GM12891 (cell line): ENCODE data around the gene RAP2B. TPM values are rescaled to one million over a fixed set of nuclear protein-coding genes. Genes with fewer than 3 reads are reported as not detected.
"Not testable (repeated sequence)": the region's sequence is repeated elsewhere in the genome, so short reads cannot be mapped to it uniquely, and the experiment has no call there.

Source experiments
- DNase-seq: peaks from one replicate; pipeline ENCODE4 v3.0.0; 2011; ENCODE audit warnings: low spot score; ENCODE audit not compliant: insufficient read length
- FAIRE-seq: peaks from 2 replicates; lab custom pipeline; 2011; peaks lifted over from hg19 to GRCh38; lab: Jason Lieb, UNC
- PAX5 ChIP-seq: IDR thresholded peaks from 2 replicates; pipeline ENCODE4 v1.6.1; 2011; ENCODE audit warnings: low read length, moderate library complexity, mild to moderate bottlenecking; ENCODE audit not compliant: insufficient read depth, severe bottlenecking
- POLR2A ChIP-seq: IDR thresholded peaks from 2 replicates; pipeline ENCODE4 v1.6.1; 2011; ENCODE audit warnings: low read depth, low read length, control low read depth
- POLR2AphosphoS5 ChIP-seq: IDR thresholded peaks from 2 replicates; pipeline ENCODE4 v1.6.1; 2011; ENCODE audit warnings: low read depth, low read length, control low read depth
- POU2F2 ChIP-seq: IDR thresholded peaks from 2 replicates; pipeline ENCODE4 v1.6.1; 2011; ENCODE audit warnings: low read depth, mild to moderate bottlenecking, control low read depth, low read length, moderate library complexity
- SPI1 ChIP-seq: IDR thresholded peaks from 2 replicates; pipeline ENCODE4 v1.6.1; 2011; ENCODE audit warnings: low read depth, low read length, control low read depth
- TAF1 ChIP-seq: IDR thresholded peaks from 2 replicates; pipeline ENCODE4 v1.6.1; 2011; ENCODE audit warnings: low read depth, low read length, control low read depth
- polyA plus RNA-seq: library from polyadenylated mRNA; unstranded; fragments of >200 nt; gene quantifications from one replicate; pipeline ENCODE4 v1.2.1, GENCODE V29; 2012; ENCODE audit warnings: low read depth, missing spikeins, inconsistent platforms; ENCODE audit not compliant: missing spikeins

The RAP2B gene
- 3.8 TPM for polyA plus RNA-seq

DNA sequence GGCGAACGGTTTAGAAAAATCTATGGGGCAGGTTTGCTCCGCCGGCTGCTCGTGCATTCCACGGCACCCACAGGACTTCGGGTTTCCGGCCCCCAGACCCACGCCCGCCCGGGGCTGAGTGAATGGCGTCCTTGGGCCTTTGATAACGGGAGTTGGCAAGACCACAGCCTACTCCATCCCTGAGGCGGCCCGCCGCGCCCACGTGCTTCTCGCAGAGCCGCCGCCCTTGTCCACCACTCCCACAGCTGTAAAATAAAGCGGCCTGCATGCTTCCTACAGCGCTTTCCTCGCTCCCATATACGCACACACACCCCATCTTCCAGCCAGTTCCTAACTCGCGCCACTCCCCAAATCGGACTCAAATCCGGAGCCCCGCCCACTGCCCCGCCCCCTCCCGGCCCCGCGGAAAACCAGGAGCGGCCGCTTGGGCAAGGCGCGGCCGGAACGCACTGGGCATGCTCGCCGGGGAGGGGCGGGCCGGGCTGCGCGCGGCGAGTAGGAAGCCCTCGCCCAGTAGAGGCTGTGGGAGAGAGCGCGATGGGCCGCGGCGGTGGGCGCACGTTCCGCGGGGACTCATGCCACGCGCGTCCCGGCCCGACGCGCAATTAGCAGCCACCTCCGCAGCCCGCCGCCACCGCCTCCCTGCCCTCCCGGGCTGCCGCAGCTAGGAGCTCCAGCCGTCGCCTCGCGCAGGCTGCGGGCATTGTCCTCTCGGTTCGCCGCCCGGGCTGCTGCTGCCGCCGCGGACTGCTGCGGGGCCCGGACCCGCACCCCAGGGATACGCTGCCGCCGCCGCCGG is at the start of gene RAP2B:
Gene RAP2B (plus strand): TSS at position 513 of the 799 bp plus-strand sequence. CDS start 468 bp downstream, outside the sequence.
- FAIRE-seq (peak; percentile 87), DNase-seq (peak; percentile 81)
- TF ChIP-seq POU2F2 (no peak), PAX5 (peak; percentile 26), SPI1 (no peak), POLR2A (0 out of 2 replicates have a peak, but pooled peaks have one; percentile 60), POLR2AphosphoS5 (peak; percentile 74), TAF1 (peak; percentile 69)

DNA sequence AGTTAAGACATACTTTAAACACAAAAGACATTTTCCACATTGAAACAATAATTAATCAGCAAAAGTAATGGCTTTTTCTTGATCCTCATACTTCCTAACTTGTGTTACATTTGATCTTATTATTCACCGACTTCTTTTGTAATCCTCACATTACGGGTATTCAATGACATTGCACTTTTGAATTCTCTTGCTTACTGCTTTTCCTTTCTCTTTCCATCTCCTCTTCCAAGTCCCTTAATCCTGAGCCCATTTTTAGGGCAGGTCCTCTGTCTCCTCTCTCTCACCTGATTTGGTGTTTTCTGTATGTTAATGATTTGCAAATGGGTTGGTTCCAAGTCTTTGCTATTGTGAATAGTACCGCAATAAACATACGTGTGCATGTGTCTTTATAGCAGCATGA is 48.5 kb upstream of the RAP2B start:
- TF ChIP-seq POLR2AphosphoS5 (no peak), POU2F2 (no peak), TAF1 (no peak), PAX5 (no peak), POLR2A (no peak), SPI1 (no peak)
- FAIRE-seq (no peak), DNase-seq (no peak)

DNA sequence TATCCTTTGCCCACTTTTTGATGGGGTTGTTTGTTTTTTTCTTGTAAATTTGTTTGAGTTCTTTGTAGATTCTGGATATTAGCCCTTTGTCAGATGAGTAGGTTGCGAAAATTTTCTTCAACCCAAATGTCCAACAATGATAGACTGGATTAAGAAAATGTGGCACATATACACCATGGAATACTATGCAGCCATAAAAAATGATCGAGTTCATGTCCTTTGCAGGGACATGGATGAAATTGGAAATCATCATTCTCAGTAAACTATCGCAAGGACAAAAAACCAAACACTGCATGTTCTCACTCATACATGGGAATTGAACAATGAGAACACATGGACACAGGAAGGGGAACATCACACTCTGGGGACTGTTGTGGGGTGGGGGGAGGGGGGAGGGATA is 47.8 kb upstream of the RAP2B start:
- FAIRE-seq, result not testable (repeated sequence)

DNA sequence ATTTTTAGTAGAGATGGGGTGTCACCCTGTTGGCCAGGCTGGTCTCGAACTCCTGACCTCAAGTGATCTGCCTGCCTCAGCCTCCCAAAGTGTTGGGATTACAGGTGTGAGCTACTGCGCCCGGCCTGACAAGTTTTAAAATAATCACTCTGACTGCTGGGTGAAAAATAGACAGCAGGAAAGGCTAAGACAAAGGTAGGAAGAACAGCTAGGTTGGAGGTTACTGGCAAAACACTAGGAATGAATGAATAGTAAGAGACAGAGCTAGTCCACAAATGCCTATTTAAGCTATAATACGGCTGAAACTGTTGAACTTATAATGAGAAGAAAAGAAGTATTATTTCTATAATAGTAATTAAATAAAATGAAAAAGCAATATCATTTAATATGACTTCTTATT is 46.7 kb upstream of the RAP2B start:
- FAIRE-seq, result no peak
- DNase-seq, result no peak
- TF ChIP-seq POLR2A, result no peak
- no peak for TF ChIP-seq POU2F2
- no peak for TF ChIP-seq SPI1
- TF ChIP-seq PAX5, result no peak
- no peak for TF ChIP-seq TAF1
- TF ChIP-seq POLR2AphosphoS5, result no peak

More for the DNA sequence above, 47.8 kb upstream of the RAP2B start:
- not testable (repeated sequence) for DNase-seq

DNA sequence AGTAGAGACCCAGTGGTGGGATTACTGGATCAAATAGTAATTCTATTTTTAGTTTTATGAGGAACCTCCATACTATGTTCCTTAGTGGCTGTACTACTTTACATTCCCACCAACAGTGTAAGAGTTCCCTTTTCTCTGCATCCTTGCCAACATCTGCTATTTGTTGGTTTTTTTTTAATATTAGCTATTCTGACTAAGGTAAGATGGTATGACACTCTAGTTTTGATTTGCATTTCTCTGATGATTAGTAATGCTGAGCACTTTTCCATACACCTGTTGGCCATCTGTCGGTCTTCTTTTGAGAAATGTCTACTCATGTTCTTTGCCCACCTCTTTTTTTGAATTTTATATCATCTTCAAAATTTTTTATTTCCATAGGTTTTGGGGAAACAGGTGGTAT is 34.2 kb upstream of the RAP2B start:
- no peak for FAIRE-seq
- TF ChIP-seq POU2F2 (no peak), SPI1 (no peak), POLR2A (no peak), TAF1 (no peak), PAX5 (no peak), POLR2AphosphoS5 (no peak)
- DNase-seq, result no peak

DNA sequence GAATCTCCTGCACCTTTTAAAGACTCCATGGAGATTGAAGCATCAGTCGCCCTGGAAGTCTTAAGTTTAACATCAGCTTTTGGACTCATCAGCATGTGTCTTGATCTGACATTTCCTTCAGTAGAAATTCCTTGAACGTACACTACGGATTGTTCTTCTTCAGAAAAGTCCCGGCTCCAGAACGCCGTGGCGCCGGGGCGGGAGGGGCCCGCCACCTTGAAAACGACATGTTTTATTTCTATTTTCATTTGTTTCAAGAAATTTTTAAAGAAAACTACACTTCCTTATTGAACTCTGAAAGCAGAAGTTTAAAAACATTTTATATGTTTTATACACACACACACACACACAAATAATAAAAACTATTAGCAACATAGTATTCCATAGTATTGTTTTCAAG is 32.6 kb upstream of the RAP2B start:
- TF ChIP-seq POLR2A (no peak), SPI1 (no peak)
- FAIRE-seq, result no peak
- DNase-seq, result no peak

DNA sequence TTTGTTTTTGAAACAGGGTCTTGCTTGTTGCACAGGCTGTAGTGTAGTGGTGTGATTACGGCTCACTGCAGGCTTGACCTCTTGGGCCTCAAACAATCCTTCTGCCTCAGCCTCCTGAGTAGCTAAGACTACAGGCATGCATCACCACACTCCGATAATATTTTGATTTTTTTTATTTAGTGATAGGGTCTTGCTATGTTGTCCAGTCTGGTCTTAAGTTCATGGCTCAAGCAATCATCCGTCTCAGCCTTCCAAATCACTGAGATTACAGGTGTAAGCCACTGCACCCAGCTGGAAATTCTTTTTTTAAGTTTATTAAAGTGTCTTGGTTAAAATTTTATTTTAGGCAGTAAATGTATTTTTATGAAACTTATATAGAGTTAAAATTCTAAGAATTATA is 32.2 kb upstream of the RAP2B start:
- TF ChIP-seq POU2F2 (no peak), POLR2AphosphoS5 (no peak), SPI1 (no peak), POLR2A (no peak), PAX5 (no peak), TAF1 (no peak)
- DNase-seq, result no peak

DNA sequence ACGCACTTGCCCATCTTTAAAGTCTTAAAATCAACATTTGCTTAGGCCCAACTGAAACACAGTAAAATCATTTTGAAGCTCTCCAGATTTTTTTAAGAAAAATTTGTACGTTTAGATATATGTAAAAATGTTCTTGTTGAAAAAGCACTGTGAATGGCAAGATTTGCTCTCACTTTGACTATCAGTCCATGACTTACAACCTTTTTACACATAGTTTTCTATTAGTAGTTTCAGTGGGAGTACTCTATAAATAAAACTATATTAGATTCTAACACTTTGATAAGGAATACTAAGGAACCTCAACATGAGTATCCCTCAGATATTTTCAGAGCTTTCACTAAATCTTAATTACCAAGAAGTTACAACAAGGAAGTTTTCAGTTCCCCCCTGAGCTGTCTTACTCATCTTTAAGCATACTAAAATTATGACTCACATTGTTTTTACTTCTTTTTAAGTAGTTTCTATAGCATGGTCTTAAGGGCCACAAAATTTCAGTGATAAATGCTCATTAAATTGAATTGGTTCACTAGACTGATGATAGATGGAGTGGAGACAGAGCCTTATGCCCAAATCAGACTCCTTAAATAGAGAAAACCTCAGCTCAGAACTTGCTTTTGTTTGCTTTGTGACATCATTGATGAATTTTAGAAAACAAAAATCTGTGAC is 31.6 kb upstream of the RAP2B start:
- DNase-seq, result no peak
- TF ChIP-seq SPI1, result peak; percentile 91
- no peak for TF ChIP-seq POU2F2
- FAIRE-seq, result no peak

More for the DNA sequence above, 32.2 kb upstream of the RAP2B start:
- FAIRE-seq, result no peak

DNA sequence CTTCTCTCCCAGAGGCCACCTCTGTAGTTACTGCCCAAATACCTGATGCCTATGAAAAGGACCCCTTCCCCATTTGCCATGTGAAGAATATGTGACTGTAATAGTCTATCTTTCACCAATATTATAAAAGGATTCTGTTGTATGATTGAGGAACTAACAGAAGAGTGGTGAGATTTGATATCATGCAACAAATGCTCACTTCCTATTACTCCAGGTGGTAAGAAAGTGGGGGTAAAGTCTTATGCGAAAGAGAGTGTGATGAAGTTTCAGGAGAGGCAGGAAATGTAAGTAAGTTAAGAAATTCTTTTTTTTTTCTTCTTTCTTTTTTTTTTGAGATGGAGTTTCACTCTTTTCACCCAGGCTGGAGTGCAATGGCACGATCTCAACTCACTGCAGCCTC is 24.4 kb upstream of the RAP2B start:
- no peak for DNase-seq
- TF ChIP-seq SPI1 (peak; percentile 67), POU2F2 (no peak)

DNA sequence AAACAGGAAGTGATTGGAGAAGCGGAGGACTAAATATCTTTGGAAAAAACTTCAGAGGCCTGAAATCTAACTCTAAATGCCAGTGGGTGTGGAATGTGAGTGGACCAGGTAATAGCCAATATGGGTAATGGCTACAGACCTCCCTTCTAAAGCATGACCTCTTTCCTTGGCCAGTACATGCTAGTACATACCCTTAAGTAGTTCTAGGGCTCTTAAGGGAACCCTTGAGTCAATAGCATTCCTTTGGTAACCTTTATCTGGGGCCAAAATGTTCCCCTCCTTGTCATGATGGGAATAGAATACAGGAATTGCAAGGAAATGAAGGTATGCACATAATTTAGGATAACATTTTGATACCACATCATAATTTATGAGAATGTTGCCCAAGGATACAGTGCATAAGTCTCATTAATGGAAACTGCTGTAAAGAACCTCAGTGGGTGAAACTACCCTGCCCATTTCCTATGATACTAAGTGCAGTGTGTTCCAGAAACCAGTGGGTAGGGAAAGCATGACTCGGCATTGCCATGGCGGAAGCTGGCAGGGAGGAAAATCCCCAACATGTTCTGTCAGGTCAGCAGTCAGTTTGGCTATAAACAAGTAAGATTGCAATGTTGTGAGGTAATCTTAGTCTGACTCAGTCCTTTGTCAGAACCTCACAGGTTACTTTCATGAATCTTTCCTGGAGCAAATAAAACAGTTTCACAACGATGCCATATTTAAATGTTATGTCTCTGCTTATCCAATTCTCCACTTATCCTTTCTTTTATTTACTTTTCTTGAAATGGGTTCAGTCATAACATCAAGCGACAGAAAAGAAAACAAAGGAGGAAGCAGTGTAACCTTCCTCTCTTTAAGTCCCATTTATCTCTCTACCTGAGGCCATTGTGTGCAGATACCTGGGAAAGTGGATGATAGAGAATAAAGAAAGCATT is 23.5 kb upstream of the RAP2B start:
- peak; percentile 59 for FAIRE-seq
- no peak for DNase-seq
- TF ChIP-seq POLR2AphosphoS5 (no peak), POU2F2 (no peak), PAX5 (no peak)

More for the DNA sequence above, 24.4 kb upstream of the RAP2B start:
- no peak for FAIRE-seq
